Erythroblast (primary cell): ENCODE results near the gene CD3E.
"Not testable (repeated sequence)": the region's sequence is repeated elsewhere in the genome, so short reads cannot be mapped to it uniquely, and the experiment has no call there.

Source experiments
- DNase-seq, 2 experiments: peaks; one replicate each; lab custom pipeline; 2025; lab: John Stamatoyannopoulos, UW
- GATA1 ChIP-seq: IDR thresholded peaks from 2 replicates; pipeline ENCODE4 v1.6.1; 2011; ENCODE audit warnings: low read depth, mild to moderate bottlenecking, control low read depth, low read length, moderate library complexity
- POLR2A ChIP-seq: IDR thresholded peaks from 2 replicates; pipeline ENCODE4 v1.6.1; 2011; ENCODE audit warnings: mild to moderate bottlenecking, low read length

CD3E gene

DNA sequence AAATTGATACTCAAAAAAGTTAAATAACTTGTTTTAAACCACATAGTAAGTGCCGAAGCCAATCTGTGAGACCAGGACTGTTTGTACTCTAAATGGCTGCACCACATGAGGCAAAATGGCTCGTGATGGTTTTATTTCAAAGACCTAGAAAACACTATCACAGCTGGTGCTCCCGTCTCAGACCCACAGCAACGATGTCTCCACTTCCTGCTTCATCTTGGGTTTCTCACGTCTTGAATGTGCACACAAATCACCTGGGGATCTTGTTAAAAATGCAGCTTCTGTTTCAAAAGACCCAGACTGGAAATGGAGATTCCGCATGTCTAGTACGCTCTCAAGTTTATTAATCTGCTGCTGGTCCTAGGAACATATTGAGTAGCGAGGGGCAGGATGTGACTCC lies 1.2 kb downstream of the CD3E start:
- no peak for DNase-seq
- TF ChIP-seq GATA1 = no peak
- no peak for TF ChIP-seq POLR2A

DNA sequence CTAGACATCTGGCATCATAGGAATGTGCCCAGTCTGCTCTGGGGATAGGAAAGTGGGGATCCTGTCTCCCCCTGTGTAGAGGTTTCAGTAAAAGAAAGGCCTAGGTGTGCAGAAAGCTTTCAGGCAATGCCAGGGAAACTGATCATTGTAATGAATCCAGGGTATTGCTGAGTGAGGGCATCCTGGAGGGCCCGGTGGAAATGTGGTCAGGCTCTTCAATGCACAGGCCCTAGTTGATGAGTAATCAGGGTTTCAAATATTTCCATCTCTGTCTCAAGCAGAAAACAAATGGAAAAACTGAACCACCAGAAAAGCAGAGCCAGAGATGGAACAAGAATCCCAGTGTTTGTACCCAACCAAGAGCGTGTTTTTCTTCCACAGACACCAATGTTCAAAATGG lies 2.0 kb downstream of the CD3E start:
- TF ChIP-seq POLR2A (no peak), GATA1 (no peak)
- DNase-seq = no peak

DNA sequence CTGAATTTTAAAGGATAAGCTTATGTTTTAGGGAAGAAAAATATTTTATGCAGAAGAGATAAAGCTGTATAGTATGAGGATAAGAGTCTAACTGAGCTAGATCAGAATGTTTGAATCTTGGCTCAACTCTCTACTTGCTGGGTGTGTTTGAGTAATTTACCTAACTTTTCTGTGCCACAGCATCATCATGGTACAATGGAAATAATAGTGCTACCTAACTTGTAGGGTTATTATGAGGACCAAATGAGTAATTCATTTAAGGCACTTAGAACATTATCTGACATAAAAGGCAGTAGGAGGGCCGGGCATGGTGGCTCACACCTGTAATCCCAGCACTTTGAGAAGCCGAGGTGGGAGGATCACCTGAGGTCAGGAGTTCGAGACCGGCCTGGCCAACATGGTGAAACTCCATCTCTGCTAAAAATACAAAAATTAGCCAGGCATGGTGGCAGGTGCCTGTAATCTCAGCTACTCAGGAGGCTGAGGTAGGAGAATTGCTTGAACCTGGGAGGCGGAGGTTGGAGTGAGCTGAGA lies 4.5 kb downstream of the CD3E start:
- DNase-seq = not testable (repeated sequence)

DNA sequence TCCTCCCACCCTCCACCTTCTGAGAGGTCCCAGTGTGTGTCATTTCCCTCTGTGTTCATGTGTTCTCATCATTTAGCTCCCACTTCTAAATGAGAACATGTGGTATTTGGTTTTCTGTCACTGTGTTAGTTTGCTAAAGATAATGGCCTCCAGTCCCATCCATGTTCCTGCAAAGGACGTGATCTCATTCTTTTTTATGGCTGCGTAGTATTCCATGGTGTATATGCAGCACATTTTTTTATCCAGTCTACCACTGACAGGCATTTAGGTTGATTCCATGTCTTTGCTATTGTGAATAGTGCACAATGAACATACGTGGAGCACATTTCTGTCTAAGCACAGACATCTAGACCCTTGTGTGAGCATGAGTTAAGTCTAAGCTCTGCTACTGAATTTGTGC lies 5.7 kb downstream of the CD3E start:
- no peak for DNase-seq
- TF ChIP-seq POLR2A = no peak
- no peak for TF ChIP-seq GATA1

DNA sequence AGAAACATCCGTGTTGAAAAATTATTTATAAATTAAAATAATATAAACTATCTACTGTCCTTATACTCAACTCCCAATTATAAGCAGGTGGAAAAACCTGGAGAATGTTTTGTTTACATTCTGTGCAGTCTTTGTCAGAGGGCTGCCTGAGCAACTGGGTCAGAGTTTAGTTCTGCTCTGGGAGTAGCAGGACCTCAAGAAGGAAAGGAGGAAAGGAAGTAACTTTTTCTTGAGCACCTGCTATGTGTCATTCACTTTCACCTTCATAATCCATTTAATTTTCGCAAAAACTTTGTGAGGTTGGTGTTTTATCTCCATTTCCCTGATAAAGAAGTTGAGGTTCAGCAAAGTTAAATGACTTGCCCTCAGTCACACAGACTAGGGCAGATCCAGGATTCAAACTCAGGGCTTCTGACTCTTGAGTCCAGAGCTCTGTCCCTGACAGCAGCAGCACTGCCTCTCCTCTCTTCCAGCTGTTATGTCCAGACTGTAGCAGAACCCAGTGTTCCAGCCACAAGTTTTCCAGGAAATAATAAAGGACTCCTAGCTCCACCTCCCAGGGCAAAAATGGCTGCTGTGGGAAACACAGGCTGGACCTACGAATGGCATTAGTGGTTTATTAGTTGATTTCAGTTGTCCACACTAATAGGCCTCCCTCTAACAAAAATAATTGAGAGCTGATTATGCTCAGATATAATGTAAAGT lies 6.4 kb downstream of the CD3E start:
- DNase-seq = no peak
- TF ChIP-seq GATA1 (no peak), POLR2A (no peak)

DNA sequence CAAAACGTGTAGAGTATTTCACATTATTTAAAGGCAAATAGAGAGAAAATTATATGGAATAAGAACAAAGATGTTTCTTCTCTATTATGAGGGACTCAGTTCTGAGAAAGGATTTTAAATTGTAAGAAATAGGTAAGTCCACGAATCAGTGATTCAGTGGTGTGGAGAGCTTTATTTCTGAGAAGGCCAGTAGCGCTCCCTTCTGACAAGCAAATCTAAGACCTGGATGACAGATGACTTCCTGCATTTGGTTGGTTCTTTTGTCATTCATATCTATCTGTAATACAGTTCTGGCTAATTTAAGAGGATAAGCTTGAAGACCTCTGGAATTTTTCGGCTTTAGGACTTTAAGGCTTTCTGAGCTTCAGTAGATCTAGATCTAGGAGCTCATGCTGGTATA lies 7.0 kb downstream of the CD3E start:
- DNase-seq = no peak
- TF ChIP-seq POLR2A (no peak), GATA1 (no peak)

DNA sequence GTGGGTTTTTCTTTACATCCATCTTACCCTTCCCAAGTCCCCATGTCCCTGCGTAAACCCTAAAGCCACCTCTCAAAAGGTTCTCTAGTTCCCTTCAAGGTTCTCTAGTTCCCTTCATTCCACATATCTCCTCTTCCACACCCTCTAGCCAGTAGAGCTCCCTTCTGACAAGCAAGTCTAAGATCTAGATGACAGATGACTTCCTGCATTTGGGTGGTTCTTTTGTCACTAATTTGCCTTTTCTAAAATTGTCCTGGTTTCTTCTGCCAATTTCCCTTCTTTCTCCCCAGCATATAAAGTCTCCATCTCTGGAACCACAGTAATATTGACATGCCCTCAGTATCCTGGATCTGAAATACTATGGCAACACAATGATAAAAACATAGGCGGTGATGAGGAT lies 7.8 kb downstream of the CD3E start:
- DNase-seq = no peak
- TF ChIP-seq GATA1 (no peak), POLR2A (no peak)

DNA sequence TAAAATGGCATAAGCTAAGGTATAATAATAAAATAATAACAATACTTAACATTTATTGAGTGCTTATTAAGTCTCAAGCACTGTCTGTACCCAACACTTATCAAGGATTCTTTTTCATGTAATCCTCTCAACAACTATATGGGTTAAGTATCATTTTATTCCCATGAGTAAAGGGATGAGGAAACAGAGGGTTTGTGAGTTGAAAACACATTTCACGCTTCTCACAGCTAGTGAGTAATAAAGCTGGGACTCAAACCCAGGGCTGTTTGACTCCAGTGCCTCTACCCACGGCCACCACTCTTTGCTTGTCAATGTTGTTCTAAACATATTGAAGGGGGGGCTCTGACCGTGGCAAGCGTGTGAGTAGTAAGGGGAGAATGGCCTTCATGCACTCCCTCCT lies 8.7 kb downstream of the CD3E start:
- no peak for TF ChIP-seq GATA1
- TF ChIP-seq POLR2A = no peak
- DNase-seq = no peak

DNA sequence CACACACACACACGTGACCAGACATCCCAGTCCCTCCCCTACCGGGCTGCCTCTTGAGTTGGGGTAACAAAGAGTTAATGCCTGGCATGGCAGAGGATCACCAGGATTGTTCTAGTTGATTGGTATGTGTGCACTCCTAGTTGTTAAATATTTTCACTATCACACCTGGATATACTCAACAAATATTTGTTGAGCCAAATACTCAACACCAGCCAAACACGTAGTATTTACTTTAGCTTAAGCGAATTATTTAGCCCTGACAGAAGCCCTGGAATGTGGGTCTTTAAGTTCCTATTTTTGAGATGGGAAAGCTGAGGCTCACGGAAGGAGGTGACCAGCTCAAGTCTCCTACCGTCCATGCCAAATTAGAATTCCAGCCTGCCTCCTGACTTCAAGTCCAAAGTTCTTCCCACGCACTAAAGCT lies 10.5 kb downstream of the CD3E start:
- DNase-seq = no peak
- TF ChIP-seq GATA1 = no peak
- TF ChIP-seq POLR2A = no peak

DNA sequence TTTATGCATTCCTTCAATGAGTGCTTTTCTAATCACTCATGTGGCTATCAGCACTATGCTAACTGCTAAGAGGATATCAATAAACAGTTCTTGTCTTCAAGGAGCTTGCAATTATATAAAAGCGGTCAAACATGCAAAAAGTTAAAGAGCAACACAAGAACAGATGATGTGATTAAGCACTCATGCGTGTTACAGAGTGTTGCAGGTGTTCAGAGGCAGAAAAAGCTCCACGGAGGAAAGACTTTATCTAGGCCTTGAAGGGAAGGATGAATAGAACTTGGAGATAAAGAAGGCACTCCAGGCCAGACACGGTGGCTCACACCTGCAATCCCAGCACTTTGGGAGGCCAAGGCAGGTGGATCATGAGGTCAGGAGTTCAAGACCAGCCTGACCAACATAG lies 13.6 kb downstream of the CD3E start:
- no peak for DNase-seq
- TF ChIP-seq GATA1 = no peak
- no peak for TF ChIP-seq POLR2A

DNA sequence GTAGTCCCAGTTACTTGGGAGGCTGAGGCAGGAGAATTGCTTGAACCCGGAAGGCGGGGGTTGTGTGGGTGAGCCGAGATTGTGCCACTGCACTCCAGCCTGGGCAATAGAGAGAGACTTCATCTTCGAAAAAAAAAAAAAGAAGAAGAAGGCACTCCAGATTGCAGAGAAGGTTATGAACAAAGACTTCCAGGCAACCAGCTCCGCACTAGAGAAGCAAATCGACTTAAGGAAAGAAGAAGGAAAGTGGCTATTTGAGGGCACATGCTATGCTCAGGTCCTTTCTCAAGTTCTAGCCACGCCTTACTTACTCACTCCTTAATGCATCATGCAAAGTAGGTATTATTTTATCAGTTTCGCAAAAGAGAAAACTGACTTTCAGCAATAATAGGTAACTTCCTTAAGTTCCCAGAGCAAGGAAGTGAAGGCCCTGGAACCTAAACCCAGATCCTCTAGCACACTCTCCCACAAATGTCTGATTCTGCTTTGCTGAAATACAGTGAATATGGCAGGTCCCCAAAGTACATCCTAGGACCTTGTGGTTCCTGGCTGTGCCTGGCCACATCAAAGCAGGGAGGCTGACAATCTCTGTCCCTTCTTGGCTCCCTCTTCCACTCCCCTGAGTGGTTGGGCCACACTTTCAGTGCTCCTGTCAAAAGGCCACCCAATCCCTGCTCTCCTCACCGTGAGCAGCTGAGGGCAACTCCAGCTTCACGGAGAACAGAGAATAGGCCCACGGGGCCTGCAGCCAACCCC lies 14.2 kb downstream of the CD3E start:
- TF ChIP-seq GATA1 (no peak), POLR2A (no peak)
- no peak for DNase-seq

DNA sequence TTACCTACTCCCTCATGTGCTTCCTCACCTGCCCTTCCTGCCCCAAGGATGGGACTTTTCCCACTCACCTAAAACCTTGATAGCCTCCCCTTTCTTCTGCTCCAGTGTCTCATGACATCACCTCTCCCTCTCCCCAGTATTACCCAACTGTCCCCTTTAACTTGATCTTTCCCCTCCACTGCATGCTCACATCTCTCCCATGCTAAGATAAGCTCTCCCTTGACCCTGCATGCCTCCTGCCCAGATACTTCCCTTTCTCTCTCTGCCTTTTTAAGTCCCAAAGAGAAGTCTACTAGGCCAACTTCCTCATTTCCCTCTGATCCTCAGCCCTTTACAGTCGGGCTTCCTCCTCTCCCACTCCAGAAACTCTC lies 14.8 kb downstream of the CD3E start:
- TF ChIP-seq POLR2A (no peak), GATA1 (no peak)
- no peak for DNase-seq

DNA sequence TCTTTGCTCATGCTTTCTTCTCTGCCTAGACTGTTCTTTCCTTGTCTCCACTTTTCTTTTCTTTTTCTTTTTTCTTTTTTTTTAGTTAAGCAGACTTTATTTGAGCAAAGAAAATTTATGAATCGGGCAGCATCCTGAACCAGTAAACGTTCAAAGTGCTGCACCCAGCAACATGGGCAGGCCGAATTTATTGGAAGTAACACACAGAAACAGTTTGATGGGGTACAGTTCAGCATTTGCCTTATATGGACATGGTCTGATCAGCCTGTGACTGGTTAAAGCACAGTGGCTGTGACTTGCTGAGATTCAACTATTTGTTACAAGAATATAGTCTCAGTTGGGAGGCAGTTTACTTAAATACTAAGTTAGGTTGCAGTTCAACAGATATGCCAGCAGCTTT lies 16.0 kb downstream of the CD3E start:
- TF ChIP-seq GATA1 (no peak), POLR2A (no peak)
- DNase-seq = no peak

DNA sequence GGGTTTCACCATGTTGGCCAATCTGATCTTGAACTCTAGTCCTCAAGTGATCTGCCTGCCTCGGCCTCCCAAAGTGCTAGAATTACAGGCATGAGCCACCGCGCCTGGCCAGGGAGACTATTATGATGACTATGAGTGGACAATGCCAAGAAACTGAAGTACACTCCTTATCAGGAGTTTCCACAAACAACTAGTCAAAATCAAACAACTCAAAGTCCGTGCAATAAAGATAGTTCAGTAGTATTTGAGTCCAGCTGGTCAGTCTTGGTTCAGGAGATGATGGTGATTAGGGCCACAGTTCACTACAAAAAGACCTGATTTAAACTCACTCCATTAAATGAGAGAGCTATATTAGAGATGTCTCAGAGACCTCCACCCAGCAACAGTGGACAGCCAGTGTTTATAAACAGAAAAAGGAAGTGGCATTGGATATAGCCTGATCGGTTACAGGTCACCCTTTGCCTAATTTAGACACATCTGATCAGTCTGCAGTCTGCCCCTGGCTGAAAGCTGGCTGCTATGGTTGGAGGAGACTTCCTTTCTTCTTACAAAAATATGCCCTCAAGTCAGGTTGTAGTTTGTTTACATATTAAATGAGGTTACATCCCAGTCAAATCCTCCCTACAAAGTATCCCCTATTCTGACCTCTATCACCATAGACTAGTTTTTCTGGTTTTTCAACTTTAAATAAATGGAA lies 17.0 kb downstream of the CD3E start:
- no peak for DNase-seq
- TF ChIP-seq POLR2A = no peak
- no peak for TF ChIP-seq GATA1

DNA sequence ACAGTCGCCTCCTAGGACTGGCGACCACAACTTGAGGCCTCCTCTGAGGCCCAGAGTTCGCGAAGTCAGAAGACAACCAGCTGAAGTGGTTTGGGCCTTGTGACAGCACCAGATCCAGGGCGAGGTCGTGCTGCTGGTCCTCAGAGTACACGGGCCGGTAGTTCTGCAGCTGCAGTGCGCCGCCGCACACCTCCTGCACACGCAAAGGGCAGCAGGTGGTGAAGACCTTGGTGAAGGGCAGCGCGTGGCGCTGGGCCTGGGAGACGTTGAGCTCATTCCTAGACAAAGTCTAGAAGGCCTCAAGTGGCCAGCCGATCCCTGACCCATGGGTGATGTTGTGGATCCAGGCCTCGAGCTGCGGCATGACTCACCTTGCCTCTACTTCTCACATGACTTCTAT lies 18.2 kb downstream of the CD3E start:
- no peak for DNase-seq
- TF ChIP-seq POLR2A (no peak), GATA1 (no peak)
